CD14-positive monocyte (primary cell): ENCODE measurements around the gene PRSS33. TPM values are rescaled to one million over a fixed set of nuclear protein-coding genes. Genes with fewer than 3 reads are reported as not detected.

Experiments used
- DNase-seq, 3 donors: peaks; one replicate each; pipeline ENCODE4 v3.0.0-alpha.2; 2011 to 2022
- H2AFZ ChIP-seq: 2 replicates; pipeline ENCODE4 v1.6.0; 2012; ENCODE audit warnings: mild to moderate bottlenecking, low read depth, low read length, inconsistent platforms; ENCODE audit not compliant: insufficient read depth, poor library complexity, severe bottlenecking
- H3K27ac ChIP-seq, 2 donors: 1 replicate in 1 of 2; 2 replicates in 1 of 2; pipeline ENCODE4 v1.5.1; 2012 to 2013; ENCODE audit warnings: low read length in 2 of 2, control low read depth in 1 of 2, inconsistent platforms in 1 of 2, low read depth in 1 of 2, mild to moderate bottlenecking in 1 of 2
- H3K27me3 ChIP-seq, 2 donors: one replicate each; pipeline versions ENCODE4 v1.6.0 to v1.6.1; 2011 to 2013; ENCODE audit warnings: low read length in 2 of 2; ENCODE audit not compliant: control insufficient read depth in 2 of 2, insufficient read depth in 2 of 2
- H3K36me3 ChIP-seq, 2 donors: replicated peaks in 1 of 2; 1 replicate in 1 of 2; 2 replicates in 1 of 2; pipeline versions ENCODE4 v1.5.1 to v1.6.1; 2012 to 2013; ENCODE audit warnings: low read length in 2 of 2, control low read depth in 1 of 2, inconsistent platforms in 1 of 2, mild to moderate bottlenecking in 1 of 2; ENCODE audit not compliant: insufficient read depth in 2 of 2, control insufficient read depth in 1 of 2
- H3K4me1 ChIP-seq, 2 donors: 1 replicate in 1 of 2; 2 replicates in 1 of 2; pipeline versions ENCODE4 v1.5.1 to v1.6.1; 2012 to 2013; ENCODE audit warnings: low read length in 2 of 2, control low read depth in 1 of 2, inconsistent platforms in 1 of 2, mild to moderate bottlenecking in 1 of 2, moderate library complexity in 1 of 2; ENCODE audit not compliant: insufficient read depth in 2 of 2, control insufficient read depth in 1 of 2
- H3K4me2 ChIP-seq: replicated peaks from 2 replicates; pipeline ENCODE3; 2012; ENCODE audit warnings: low read length, moderate library complexity, mild to moderate bottlenecking; ENCODE audit not compliant: poor library complexity, severe bottlenecking; ENCODE audit errors: extremely low read depth
- H3K4me3 ChIP-seq, 3 experiments: fragments of 200-600 bp in 1 of 3; sonication (generic) in 1 of 3; replicated peaks in 1 of 3; 1 replicate in 2 of 3; 2 replicates in 1 of 3; pipeline ENCODE4 v1.5.1; 2011 to 2013; ENCODE audit warnings: low read length in 3 of 3, mild to moderate bottlenecking in 3 of 3, control low read depth in 2 of 3, low read depth in 2 of 3, inconsistent platforms in 1 of 3, moderate library complexity in 1 of 3
- H3K79me2 ChIP-seq: 2 replicates; pipeline ENCODE4 v1.6.0; 2012; ENCODE audit warnings: mild to moderate bottlenecking, control low read depth, inconsistent platforms, low read length, moderate library complexity; ENCODE audit not compliant: insufficient read depth
- H3K9ac ChIP-seq: 2 replicates; pipeline ENCODE4 v1.6.0; 2017; ENCODE audit warnings: low read length, mild to moderate bottlenecking; ENCODE audit not compliant: insufficient read depth, poor library complexity, severe bottlenecking
- H3K9me3 ChIP-seq, 2 donors: replicated peaks in 1 of 2; 1 replicate in 1 of 2; 2 replicates in 1 of 2; pipeline versions ENCODE4 v1.5.1 to v1.6.1; 2012 to 2013; ENCODE audit warnings: low read length in 2 of 2, control low read depth in 1 of 2; ENCODE audit not compliant: control insufficient read depth in 1 of 2, insufficient read depth in 1 of 2
- H4K20me1 ChIP-seq: 2 replicates; pipeline ENCODE4 v1.6.0; 2012; ENCODE audit warnings: mild to moderate bottlenecking, low read length, control low read depth, moderate library complexity; ENCODE audit not compliant: insufficient read depth
- H3K27ac Mint-ChIP-seq, 7 donors: one replicate each; pipeline ENCODE4 v1.8.0; 2020; ENCODE audit warnings: mild to moderate bottlenecking in 7 of 7, mixed read lengths in 7 of 7, moderate library complexity in 6 of 7, inconsistent platforms in 2 of 7
- H3K27me3 Mint-ChIP-seq, 3 donors: one replicate each; pipeline ENCODE4 v1.8.0; 2021 to 2022; ENCODE audit warnings: low read depth in 3 of 3, mild to moderate bottlenecking in 3 of 3, mixed read lengths in 3 of 3, moderate library complexity in 3 of 3, inconsistent platforms in 1 of 3
- H3K36me3 Mint-ChIP-seq, 2 donors: one replicate each; pipeline ENCODE4 v1.8.0; 2020; ENCODE audit warnings: mixed read lengths in 2 of 2, inconsistent platforms in 1 of 2, mild to moderate bottlenecking in 1 of 2
- H3K4me1 Mint-ChIP-seq: one replicate; pipeline ENCODE4 v1.8.0; 2020; ENCODE audit warnings: mild to moderate bottlenecking, mixed read lengths
- H3K4me3 Mint-ChIP-seq, 2 donors: one replicate each; pipeline ENCODE4 v1.8.0; 2020; ENCODE audit warnings: mild to moderate bottlenecking in 2 of 2, mixed read lengths in 2 of 2, moderate library complexity in 1 of 2
- H3K9me3 Mint-ChIP-seq, 7 donors: one replicate each; pipeline ENCODE4 v1.8.0; 2020 to 2022; ENCODE audit warnings: mixed read lengths in 7 of 7, mild to moderate bottlenecking in 6 of 7, moderate library complexity in 6 of 7, inconsistent platforms in 2 of 7
- WGBS: methylation state at CpG from one replicate; pipeline ENCODE4 v1.1.5; 2013; ENCODE audit warnings: missing lambda C conversion rate; ENCODE audit not compliant: insufficient coverage; 5-methylcytosine and 5-hydroxymethylcytosine counted together
- intact Hi-C, 2 donors: fragments of 100-400 bp; cut with micrococcal nuclease; formaldehyde crosslinking; loops; one replicate each; pipeline versions ENCODE4 v1.15.0 to v1.15.1; 2023
- polyA plus RNA-seq, 3 donors: library from polyadenylated mRNA; depleted of rRNA in 1 of 3; unstranded in 2 of 3; stranded (reverse) in 1 of 3; fragments of 300-500 nt in 2 of 3; fragments of >200 nt in 1 of 3; fragmentation: Illumina TruSeq in 2 of 3; gene quantifications; 1 replicate in 2 of 3; 2 replicates in 1 of 3; pipeline ENCODE4 v1.2.3, GENCODE V29; 2012 to 2021
- TF ChIP-seq, protein P1 (sequence below): fragments of 200-600 bp; IDR thresholded peaks from one replicate; pipeline ENCODE4 v1.8.0; 2022; ENCODE audit warnings: antibody characterized with exemption, mild to moderate bottlenecking

Gene PRSS33
- polyA plus RNA-seq, 3 donors = 0.05 TPM; not detected in 2

DNA sequence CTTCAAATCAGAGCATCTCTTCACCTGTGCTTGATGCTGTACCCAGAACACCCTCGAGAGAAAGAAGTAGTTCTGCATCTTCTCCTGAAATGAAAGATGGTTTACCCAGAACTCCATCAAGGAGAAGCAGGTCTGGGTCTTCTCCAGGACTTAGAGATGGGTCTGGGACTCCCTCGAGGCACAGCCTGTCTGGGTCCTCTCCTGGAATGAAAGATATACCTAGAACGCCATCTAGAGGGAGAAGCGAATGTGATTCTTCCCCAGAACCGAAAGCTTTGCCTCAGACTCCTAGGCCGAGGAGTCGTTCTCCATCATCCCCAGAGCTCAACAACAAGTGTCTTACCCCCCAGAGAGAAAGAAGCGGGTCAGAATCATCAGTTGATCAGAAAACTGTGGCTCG lies 22.6 kb downstream of the PRSS33 start:
- Histone ChIP-seq H3K4me2 (no peak overlapping the region), H3K9ac (no peak overlapping the region), H3K4me3 (no peak overlapping the region), H3K9me3 (no peaks in the 10 kb centered on the region), H3K4me1 (no peaks in the 10 kb centered on the region), H3K79me2 (peaks cover 87% of the 10 kb centered on the region), H2AFZ (no peak overlapping the region), H3K36me3 (peaks cover 100% of the 10 kb centered on the region in 2 donors), H3K27ac (peak overlapping the region in 1 of 2 donors; percentile 15), H3K27me3 (no peaks in the 10 kb centered on the region), H4K20me1 (peaks cover 100% of the 10 kb centered on the region)
- peak overlapping the region in 4 of 7 donors; percentile 4 to 73 (median 50) for H3K27ac Mint-ChIP-seq
- peaks cover 0 to 4% (median 0%) of the 10 kb centered on the region in 3 donors for H3K27me3 Mint-ChIP-seq
- no peaks in the 10 kb centered on the region for H3K4me1 Mint-ChIP-seq
- TF ChIP-seq, protein P1, sequence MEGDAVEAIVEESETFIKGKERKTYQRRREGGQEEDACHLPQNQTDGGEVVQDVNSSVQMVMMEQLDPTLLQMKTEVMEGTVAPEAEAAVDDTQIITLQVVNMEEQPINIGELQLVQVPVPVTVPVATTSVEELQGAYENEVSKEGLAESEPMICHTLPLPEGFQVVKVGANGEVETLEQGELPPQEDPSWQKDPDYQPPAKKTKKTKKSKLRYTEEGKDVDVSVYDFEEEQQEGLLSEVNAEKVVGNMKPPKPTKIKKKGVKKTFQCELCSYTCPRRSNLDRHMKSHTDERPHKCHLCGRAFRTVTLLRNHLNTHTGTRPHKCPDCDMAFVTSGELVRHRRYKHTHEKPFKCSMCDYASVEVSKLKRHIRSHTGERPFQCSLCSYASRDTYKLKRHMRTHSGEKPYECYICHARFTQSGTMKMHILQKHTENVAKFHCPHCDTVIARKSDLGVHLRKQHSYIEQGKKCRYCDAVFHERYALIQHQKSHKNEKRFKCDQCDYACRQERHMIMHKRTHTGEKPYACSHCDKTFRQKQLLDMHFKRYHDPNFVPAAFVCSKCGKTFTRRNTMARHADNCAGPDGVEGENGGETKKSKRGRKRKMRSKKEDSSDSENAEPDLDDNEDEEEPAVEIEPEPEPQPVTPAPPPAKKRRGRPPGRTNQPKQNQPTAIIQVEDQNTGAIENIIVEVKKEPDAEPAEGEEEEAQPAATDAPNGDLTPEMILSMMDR = no peak
- WGBS = 100% methylated on average over 4 of the region's 9 CpGs
- H3K9me3 Mint-ChIP-seq = no peaks in the 10 kb centered on the region
- intact Hi-C loops = no loop called here
- no peak overlapping the region for H3K4me3 Mint-ChIP-seq
- H3K36me3 Mint-ChIP-seq = peaks cover 96 to 100% of the 10 kb centered on the region in 2 donors
- no peak for DNase-seq

DNA sequence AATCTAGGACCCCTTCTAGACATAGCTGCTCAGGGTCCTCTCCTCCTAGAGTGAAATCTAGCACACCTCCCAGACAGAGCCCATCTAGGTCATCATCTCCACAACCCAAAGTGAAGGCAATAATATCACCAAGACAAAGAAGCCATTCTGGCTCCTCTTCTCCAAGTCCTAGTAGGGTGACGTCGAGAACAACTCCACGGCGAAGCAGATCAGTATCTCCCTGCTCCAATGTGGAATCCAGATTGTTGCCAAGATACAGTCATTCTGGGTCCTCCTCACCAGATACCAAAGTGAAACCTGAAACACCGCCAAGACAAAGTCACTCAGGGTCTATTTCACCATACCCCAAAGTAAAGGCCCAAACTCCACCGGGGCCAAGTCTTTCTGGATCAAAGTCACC lies 24.2 kb downstream of the PRSS33 start:
- Histone ChIP-seq H2AFZ (no peak overlapping the region), H3K36me3 (peaks cover 100% of the 10 kb centered on the region in 2 donors), H3K27me3 (no peaks in the 10 kb centered on the region), H3K4me3 (no peak overlapping the region), H3K4me2 (no peak overlapping the region), H3K9ac (no peak overlapping the region), H4K20me1 (peaks cover 100% of the 10 kb centered on the region), H3K27ac (no peak overlapping the region), H3K79me2 (peaks cover 98% of the 10 kb centered on the region), H3K9me3 (no peaks in the 10 kb centered on the region), H3K4me1 (no peaks in the 10 kb centered on the region)
- H3K9me3 Mint-ChIP-seq = no peaks in the 10 kb centered on the region
- 95% methylated on average over 6 of the region's 6 CpGs for WGBS
- peaks cover 0 to 4% (median 0%) of the 10 kb centered on the region in 3 donors for H3K27me3 Mint-ChIP-seq
- H3K36me3 Mint-ChIP-seq = peaks cover 96 to 100% of the 10 kb centered on the region in 2 donors
- no peak for DNase-seq
- intact Hi-C loops = no loop called here
- TF ChIP-seq, protein P1 = no peak
- H3K27ac Mint-ChIP-seq = peak overlapping the region in 1 of 7 donors; percentile 61
- peaks cover 3% of the 10 kb centered on the region for H3K4me1 Mint-ChIP-seq
- H3K4me3 Mint-ChIP-seq = no peak overlapping the region
